ENCODE data around the gene CD82.

GRCh38 chr11:44657836-44658505 is 92.5 kb downstream of the CD82 start:
- TF ChIP-seq EZH2phosphoT487 (IDR thresholded peaks at IDR 0.05): no peak
- TF ChIP-seq CTCF (IDR thresholded peaks at IDR 0.05): no peak
- no peak for TF ChIP-seq EZH2 (IDR thresholded peaks at IDR 0.05)
